GM12872 (cell line): ENCODE data around the gene ASF1B.

ENCODE experiments used
- TF ChIP-seq, protein P1 (sequence below): IDR thresholded peaks from 3 replicates; pipeline ENCODE4 v1.5.1; 2011; ENCODE audit warnings: low read depth, mild to moderate bottlenecking, low read length, moderate library complexity; ENCODE audit not compliant: insufficient read depth

The ASF1B gene

DNA sequence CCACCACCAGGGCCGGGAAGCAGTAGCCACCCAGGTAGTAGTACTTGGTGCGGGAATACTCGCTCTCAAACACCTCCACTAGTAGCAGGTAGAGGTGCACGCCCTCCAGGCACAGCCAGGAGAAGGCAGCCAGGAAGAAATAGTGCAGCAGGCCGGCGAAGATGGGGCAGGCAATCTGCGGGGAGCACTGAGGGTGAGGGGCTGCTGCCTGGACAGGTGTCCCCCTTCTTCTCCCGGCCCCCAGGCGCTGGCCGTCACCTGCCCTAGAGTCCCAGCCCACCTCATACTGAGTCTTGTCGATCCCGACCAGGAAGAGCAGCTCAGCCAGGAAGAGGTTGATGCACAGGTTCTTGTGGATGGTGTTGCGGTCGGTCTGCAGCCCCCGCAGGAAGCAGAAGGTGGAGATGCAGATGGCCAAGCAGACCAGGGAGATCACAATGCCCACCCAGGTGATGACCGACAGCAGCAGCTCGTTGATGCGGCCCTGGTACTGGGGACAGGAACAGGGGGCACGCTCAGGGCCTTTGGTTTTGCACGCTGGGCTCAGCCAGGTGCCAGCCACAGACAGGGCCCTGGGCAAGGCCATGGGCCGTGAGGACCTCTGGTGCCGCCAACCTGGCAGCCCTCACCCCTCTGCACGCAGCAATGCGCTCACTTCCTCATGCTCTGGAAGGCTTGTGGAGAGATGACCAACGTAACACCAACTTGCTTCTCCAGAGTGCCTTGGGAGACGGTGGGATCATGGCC is 20.8 kb upstream of the ASF1B start:
- TF ChIP-seq, protein P1, sequence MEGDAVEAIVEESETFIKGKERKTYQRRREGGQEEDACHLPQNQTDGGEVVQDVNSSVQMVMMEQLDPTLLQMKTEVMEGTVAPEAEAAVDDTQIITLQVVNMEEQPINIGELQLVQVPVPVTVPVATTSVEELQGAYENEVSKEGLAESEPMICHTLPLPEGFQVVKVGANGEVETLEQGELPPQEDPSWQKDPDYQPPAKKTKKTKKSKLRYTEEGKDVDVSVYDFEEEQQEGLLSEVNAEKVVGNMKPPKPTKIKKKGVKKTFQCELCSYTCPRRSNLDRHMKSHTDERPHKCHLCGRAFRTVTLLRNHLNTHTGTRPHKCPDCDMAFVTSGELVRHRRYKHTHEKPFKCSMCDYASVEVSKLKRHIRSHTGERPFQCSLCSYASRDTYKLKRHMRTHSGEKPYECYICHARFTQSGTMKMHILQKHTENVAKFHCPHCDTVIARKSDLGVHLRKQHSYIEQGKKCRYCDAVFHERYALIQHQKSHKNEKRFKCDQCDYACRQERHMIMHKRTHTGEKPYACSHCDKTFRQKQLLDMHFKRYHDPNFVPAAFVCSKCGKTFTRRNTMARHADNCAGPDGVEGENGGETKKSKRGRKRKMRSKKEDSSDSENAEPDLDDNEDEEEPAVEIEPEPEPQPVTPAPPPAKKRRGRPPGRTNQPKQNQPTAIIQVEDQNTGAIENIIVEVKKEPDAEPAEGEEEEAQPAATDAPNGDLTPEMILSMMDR: no peak

DNA sequence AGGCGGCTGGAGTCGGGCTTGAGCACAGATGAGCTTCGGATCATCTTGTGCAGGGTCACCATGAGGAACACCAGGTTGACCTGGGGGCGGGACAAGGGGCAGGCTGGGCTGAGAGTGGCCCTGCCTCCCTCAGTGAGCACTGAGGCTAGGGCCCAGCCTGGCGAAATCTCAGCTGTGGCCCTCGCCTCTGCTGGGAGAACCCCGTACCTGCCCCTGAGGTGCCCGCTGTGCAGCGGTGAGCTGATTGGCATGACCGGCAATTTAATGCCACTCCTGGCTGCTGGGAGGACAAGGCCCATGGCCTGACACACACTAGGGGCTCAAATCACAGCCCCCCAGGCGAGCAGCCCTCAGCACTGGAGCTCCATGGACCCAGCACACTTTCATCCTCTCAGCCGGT is 19.7 kb upstream of the ASF1B start:
- TF ChIP-seq, protein P1: no peak

DNA sequence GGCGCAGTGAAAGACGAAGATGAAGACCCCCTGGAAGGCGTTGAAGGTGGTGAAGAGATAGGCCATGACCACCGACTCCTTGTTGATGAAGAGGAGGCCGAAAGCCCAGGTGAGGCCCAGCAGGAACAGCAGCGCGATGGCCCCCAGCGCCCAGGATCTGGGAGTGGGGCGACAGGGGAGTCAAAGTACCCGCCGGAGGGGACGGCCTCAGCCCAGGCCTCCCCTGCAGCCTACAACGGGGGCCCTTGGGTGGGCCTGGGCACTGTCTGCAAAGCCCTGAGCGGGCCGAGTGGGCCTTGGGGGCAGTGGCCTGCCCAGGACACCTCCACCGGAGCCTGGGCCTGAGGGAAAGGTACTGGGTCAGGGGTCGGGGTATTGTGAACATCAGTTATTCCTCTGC is 19.0 kb upstream of the ASF1B start:
- TF ChIP-seq, protein P1: no peak

DNA sequence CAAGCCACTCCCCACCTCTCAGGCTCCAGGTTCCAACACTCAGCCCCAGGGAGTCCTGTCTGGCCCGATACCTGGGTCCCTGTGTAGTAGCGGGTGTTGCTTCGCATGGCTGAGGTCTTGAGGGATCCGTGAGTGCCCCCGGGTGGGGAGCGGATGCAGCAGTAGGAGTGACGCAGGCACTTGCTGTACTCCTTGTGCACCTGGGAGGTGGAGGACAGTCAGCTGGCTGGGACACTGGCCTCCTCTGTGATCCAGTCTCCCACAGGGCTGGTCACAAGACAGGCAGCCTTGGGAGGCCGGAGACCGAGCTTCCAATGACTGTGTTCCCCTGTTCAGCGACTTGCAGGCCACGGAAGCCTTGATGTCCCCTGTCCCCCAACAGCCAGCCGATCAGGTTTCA is 16.3 kb upstream of the ASF1B start:
- TF ChIP-seq, protein P1: no peak

DNA sequence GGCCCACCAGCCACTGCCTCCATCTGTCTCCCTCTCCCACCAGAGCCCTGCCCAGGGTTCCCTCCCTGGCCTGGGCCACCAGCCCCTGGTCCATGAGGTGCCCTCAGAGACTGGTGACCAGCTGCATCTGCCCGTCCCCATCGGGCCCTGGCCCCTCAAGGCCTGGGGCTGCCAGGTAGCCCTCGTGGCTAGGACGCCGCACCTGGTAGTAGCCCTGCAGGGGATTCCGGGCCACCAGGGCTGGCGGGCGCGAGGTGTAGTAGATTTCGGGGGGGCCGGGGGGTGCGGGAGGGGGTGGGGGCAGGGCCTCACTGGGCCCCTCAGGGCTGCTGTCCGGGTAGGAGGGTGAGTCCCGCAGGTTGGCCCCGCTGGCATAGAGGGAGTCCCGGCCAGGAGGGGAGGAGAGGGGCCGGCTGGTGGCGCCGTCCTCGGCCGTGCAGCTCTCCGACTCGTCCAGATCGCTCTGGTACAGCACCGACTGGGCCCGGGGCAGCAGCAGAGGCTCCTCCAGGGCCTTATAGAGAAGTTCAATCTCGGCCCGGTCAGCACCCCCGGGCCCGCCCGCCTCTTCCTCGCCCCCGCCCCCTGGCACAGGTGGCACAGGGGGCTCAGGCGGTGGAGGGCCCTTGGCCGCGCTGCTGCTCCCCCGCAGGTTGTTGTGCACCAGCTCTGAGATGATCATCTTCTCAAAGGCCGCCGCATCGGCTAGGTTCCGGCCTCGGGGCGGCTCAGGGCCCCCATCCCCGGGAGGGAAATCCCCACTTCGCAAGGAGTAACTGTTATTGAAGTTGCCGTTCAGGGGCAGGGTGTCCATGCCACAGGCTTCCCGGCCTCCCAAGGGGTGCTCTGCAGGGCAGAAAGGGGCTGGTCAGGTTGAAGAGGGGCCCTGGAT is 14.6 kb upstream of the ASF1B start:
- TF ChIP-seq, protein P1: no peak

DNA sequence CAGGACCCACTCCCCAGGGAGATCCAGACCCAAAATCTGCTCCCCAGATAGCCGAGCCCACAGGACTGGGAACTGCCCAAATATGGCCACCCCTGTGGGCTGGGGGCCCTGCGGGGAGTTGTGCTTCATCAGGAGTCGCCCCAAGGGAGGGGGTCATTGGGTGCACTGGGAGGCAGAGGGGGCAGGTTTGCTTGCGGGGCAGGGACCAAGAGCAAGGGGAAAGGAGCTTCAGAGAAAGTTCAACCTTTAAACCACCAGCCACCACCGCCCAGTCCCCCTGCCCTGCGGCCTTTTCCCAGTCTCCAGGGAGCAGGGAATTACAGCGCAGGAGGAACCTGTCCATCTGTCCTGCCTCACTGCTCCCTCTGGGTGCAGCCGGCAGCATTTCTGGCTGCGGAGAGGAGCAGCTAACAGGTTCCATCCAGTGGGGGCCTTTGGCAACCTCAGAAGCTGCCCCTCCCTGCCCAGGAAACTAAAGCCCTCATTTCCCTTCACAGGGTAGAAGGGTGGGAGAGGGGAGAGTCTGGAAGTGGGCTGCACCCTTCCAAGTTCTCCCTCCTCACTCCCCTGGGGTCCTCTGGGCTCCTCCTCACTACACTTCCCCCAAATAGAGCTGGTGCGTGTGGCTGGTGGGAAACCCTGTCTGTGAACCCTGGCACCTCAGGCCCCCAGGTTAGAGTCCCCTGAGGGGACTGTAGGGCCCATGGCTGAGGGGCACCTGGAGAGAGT is 13.8 kb upstream of the ASF1B start:
- TF ChIP-seq, protein P1: no peak

DNA sequence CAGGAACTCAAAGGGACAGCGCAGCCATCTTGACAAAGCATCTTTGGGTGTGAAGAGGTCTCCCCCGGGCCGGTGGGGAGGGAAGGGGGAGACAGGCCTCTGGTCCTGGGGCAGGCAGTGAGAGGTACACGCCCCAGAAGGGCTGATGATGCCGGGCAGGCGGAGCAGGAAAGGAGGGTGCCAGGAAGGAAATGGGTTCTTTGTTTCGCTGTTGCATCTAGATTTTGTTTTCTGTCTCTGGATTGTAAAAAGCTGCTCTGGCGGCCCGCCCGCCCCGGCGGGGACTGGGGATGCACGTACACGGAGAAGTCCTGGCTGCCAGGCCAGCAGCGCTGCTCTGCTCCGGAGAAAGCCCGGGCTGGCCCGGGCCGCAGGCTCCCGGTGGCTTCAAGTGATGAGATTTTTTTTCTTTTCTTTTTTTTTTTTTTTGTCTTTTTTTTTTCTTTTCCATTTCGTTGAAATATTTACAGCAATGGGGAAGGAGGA is 13.2 kb upstream of the ASF1B start:
- TF ChIP-seq, protein P1: no peak
